A549 (cell line): ENCODE data around the gene CFL2.

ENCODE experiments used
- CHD2 ChIP-seq: fragments of 150-350 bp; IDR thresholded peaks from 2 replicates; pipeline ENCODE4 v1.6.1; 2014; ENCODE audit warnings: low read length; ENCODE audit not compliant: partially characterized antibody
- CTCF ChIP-seq: fragments of >200 bp; sonication (Bioruptor Twin); formaldehyde crosslinking; IDR thresholded peaks from 3 replicates; pipeline ENCODE4 v1.5.1; 2016
- HDAC2 ChIP-seq: fragments of 200-600 bp; sonication (generic); IDR thresholded peaks from 2 replicates; pipeline ENCODE4 v1.6.1; 2016
- POLR2A ChIP-seq: IDR thresholded peaks from 2 replicates; pipeline ENCODE4 v1.6.1; 2012; ENCODE audit warnings: mild to moderate bottlenecking, low read length
- RCOR1 ChIP-seq: fragments of 150-350 bp; IDR thresholded peaks from 2 replicates; pipeline ENCODE4 v1.6.1; 2014; ENCODE audit warnings: antibody characterized with exemption, low read length, low read depth
- SMC3 ChIP-seq: fragments of >200 bp; sonication (Bioruptor Twin); formaldehyde crosslinking; IDR thresholded peaks from 3 replicates; pipeline ENCODE4 v1.6.1; 2018; ENCODE audit warnings: inconsistent platforms

- TF ChIP-seq RCOR1 = no peak
- no peak for TF ChIP-seq CTCF
- no peak for TF ChIP-seq HDAC2
- TF ChIP-seq SMC3 = no peak
- TF ChIP-seq CHD2 = no peak
- no peak for TF ChIP-seq POLR2A
Measured at GRCh38 chr14:34750233-34750632, 35.8 kb upstream of the CFL2 start.
